Stimulated activated CD8-positive, alpha-beta memory T cell treated with anti-CD3 and anti-CD28 coated beads, Interleukin-4, amount 100 ng/mL, for 24 hours (primary cell): ENCODE results near the gene CUL5.
A peak's percentile ranks its signal among the peaks of the same experiment; 100 is the strongest.
"Not testable (repeated sequence)": the region's sequence is repeated elsewhere in the genome, so short reads cannot be mapped to it uniquely, and the experiment has no call there.

Experiments used
- DNase-seq: peaks from one replicate; pipeline ENCODE4 v3.0.0-alpha.2; 2020; ENCODE audit warnings: low read depth

Gene CUL5

GRCh38 chr11:108115500-108116140 lies 106.9 kb downstream of the CUL5 start:
- no peak for DNase-seq

DNA sequence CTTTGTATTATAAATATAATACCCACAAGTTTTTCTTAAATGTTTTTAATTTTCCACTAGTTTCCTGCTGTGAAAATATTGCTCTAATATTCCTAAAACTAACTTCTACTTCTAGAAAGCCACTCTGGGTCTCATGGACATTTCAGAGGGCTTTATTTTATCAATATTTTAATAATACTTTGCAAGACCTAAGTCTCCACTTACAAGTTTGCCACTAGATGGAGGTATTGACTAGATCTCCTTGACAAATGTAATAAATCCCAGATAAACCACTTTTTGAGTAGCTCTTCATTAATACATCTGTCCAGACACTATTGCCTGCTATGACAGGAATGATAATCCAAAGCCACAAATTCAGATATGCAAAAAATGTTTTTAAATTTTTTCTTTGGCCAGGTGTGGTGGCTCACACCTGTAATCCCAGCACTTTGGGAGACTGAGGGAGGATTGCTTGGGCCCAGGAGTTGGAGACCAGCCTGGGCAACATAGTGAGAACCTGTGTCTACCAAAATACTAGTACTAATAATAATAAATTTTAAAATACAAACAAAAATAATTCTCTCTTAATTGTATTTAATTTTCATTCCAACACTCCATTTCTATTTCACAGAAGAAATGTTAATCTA lies 109.2 kb downstream of the CUL5 start:
- no peak for DNase-seq

- not testable (repeated sequence) for DNase-seq
Measured at GRCh38 chr11:108120936-108121273, 112.2 kb downstream of the CUL5 start.

DNA sequence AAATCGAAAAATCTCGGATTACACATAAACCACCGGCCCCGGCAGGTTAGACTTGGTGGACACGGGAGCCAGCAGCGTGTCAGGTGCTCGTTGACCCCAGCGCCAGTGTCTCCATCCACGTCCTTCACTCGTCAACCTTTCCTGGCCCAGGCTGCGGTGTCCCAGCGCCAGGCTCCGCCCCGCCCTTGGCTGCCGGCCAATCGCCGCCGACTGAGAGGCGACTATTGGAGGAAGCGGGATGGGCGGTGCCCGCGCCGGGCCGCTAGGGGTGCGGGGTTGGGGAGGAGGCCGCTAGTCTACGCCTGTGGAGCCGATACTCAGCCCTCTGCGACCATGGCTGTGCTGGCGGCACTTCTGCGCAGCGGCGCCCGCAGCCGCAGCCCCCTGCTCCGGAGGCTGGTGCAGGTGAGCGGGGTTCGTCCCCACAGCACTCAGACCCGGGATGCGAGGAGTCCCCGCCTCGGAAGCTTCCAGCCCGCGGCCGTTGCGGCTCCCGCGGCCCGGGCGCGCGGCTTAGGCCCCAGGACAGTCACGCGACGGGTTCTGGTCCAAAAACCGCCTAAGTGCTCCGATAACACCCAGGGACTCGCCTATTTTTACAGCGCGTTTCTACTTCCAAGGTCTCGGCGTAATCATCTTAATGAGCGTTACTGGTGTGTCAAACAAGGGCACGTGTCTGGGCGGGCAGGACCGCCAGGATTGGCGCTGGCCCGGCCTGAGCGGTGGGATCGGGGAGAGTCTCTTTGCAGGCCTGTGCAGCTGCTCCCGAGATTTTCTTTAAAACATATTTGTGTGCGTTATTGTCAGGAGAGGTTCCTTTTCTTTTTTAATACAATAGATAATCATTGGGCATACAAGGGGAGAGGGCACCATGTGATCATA lies 112.8 kb downstream of the CUL5 start, which contains the start of gene ACAT1:
ACAT1 (plus strand) TSS at position 294 of the 882 bp plus-strand sequence; CDS start at position 334, 40 bp downstream.
- DNase-seq, result peak; percentile 97

DNA sequence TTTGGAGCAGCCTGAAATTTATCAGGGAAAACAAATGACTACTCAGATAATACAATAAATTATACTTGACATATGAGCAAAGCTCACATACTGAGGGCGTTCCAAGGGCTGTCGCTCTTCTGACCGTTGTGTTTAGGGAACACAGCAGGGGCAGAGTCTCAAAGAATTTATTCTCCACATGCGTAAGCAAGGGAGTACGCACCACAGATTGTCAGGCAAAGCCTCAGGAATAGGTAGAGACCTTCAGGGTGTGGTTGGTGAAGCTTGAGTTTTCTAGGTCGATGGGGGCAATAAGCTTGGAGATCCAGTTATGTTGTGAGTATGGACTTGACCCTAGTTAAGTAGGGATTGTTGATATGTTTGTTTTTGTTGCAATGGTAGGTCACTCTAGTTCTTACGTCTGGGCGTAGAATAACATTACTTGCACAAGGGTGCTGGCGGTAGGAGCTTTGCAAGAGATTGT lies 113.5 kb downstream of the CUL5 start:
- DNase-seq, result no peak

GRCh38 chr11:108125096-108125495 lies 116.4 kb downstream of the CUL5 start:
- DNase-seq, result no peak

GRCh38 chr11:108128772-108129171 lies 120.1 kb downstream of the CUL5 start:
- no peak for DNase-seq

- no peak for DNase-seq
Measured at GRCh38 chr11:108131993-108132392, 123.3 kb downstream of the CUL5 start.

GRCh38 chr11:108132993-108133538 lies 124.4 kb downstream of the CUL5 start:
- not testable (repeated sequence) for DNase-seq

DNA sequence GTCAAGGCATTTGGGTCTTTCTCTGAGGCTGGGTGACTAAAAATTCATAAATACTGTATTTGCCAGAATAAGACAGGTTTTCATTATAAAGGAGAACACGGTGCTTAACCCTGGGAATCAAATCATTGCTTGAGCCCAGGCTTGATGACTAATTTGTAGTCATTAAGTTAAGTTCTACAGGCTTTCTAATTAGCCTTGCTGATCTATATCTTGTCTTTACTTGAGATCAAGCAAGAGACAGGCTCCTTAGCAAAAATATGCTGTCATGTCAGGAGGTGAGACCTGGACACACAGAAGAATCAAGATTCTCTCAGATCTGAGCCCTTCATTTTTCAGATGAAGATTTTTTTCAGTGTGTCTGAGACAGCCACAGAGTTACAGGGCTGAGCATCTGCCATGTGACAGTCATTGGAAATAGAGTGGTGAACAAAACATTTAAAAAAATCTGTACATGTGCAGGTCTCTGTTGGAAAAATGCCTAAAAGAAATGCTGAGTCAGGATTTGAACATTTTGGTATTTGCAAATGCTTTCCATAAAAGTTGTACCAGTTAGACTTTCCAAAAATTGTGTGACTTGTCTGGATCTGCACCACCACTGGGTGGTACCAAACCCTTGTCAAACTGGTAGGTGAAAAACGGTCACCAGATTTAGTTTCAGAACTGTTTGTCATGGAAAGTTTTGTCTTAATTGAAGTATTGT lies 127.3 kb downstream of the CUL5 start:
- no peak for DNase-seq

- no peak for DNase-seq
Measured at GRCh38 chr11:108137212-108137611, 128.5 kb downstream of the CUL5 start.

GRCh38 chr11:108142304-108142703 lies 133.6 kb downstream of the CUL5 start:
- DNase-seq, result no peak

DNA sequence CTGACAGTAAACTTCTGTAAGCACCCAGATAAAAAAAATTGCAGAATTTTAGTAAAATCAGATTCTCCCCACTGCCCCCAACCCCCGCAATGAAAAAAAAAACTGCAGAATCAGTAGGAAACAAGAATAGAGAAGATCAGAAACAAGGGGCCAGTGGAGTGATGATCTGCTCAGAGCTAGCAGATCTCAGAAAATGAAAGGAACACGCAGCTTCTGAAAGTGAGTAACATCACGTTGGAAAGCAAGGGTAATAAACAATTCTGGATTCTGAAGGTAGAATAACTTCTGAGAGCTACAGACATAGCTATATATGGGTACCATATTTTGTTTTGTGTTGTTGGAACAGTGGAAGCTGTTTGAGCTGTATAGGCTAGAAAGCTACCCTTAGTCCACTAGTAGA lies 135.9 kb downstream of the CUL5 start:
- DNase-seq, result no peak

GRCh38 chr11:108147150-108147549 lies 138.5 kb downstream of the CUL5 start:
- DNase-seq, result no peak

GRCh38 chr11:108148556-108148955 lies 139.9 kb downstream of the CUL5 start:
- DNase-seq, result no peak

- no peak for DNase-seq
Measured at GRCh38 chr11:108154591-108154990, 145.9 kb downstream of the CUL5 start.
